ENCODE data around the gene PHRF1.

Gene PHRF1

DNA sequence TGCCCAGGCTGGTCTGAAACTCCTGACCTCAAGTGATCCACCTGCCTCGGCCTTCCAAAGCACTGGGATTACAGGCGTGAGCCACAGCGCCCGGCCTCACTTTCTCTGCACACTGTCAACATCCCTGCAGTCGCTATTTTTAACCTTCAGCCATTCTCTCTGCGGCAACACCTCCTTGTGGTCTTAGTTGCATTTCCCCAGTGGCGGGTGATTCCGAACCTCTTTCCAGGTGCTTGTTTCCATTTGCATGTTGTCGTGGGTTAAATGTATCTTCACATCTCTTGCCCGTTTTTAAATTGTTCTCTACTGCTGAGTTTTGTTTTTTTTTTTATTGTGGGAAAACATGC is 52.9 kb downstream of the PHRF1 start:
- FAIRE-seq: no peak
- TF ChIP-seq, protein P1, sequence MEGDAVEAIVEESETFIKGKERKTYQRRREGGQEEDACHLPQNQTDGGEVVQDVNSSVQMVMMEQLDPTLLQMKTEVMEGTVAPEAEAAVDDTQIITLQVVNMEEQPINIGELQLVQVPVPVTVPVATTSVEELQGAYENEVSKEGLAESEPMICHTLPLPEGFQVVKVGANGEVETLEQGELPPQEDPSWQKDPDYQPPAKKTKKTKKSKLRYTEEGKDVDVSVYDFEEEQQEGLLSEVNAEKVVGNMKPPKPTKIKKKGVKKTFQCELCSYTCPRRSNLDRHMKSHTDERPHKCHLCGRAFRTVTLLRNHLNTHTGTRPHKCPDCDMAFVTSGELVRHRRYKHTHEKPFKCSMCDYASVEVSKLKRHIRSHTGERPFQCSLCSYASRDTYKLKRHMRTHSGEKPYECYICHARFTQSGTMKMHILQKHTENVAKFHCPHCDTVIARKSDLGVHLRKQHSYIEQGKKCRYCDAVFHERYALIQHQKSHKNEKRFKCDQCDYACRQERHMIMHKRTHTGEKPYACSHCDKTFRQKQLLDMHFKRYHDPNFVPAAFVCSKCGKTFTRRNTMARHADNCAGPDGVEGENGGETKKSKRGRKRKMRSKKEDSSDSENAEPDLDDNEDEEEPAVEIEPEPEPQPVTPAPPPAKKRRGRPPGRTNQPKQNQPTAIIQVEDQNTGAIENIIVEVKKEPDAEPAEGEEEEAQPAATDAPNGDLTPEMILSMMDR (IDR thresholded peaks at IDR 0.05; ENCODE audit: insufficient read depth, missing control alignments): no peak
- no peak for DNase-seq (ENCODE audit: insufficient read length, low spot score)

DNA sequence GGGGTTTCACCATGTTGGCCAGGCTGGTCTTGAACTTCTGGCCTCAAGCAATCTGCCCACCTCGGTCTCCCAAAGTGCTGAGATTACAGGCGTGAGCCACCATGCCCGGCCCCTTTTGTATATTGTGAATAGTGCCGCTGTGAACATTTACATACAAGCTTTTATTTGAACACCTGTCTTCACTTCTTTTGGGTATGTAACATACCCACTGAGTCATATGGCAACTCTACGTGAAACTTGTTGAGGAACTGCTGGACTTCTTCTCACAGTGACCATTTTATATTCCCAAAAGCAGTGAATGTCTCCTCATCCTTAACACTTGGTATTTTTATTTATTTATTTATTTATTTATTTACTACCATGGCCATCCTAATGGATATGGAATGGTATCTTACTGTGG is 54.6 kb downstream of the PHRF1 start:
- no peak for DNase-seq (ENCODE audit: insufficient read length, low spot score)
- no peak for FAIRE-seq
- TF ChIP-seq, protein P1 (IDR thresholded peaks at IDR 0.05; ENCODE audit: insufficient read depth, missing control alignments): no peak

DNA sequence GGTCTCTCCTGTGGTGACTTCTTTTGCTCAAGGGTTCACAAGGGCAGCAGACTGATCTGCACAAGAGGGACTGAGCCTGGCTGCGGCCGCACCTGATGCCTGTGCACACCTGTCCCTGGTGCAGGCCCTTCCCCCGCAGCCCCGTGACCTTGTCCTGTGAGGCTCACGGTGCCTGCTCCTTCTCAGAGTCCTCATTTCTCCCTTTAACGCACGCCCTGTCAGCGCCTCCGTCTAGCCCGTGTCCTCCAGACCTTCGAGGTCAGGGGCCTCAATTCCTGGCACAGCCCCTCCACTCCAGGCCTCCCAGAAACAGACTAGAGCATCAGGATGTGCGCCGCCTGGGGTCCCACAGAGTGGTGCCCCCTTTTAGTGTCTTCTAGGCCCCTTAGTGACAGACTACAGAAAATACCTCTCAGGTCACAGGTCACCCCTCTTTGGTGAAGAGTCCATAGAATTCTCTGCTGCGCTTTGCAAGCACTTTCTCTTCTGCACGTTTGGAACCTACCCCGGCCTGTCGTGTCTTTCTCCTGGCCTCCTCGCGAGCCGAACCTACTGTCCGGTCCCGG is 59.8 kb downstream of the PHRF1 start:
- DNase-seq (ENCODE audit: insufficient read length, low spot score) (no peak), FAIRE-seq (no peak)
- TF ChIP-seq, protein P1 (IDR thresholded peaks at IDR 0.05; ENCODE audit: insufficient read depth, missing control alignments): no peak

DNA sequence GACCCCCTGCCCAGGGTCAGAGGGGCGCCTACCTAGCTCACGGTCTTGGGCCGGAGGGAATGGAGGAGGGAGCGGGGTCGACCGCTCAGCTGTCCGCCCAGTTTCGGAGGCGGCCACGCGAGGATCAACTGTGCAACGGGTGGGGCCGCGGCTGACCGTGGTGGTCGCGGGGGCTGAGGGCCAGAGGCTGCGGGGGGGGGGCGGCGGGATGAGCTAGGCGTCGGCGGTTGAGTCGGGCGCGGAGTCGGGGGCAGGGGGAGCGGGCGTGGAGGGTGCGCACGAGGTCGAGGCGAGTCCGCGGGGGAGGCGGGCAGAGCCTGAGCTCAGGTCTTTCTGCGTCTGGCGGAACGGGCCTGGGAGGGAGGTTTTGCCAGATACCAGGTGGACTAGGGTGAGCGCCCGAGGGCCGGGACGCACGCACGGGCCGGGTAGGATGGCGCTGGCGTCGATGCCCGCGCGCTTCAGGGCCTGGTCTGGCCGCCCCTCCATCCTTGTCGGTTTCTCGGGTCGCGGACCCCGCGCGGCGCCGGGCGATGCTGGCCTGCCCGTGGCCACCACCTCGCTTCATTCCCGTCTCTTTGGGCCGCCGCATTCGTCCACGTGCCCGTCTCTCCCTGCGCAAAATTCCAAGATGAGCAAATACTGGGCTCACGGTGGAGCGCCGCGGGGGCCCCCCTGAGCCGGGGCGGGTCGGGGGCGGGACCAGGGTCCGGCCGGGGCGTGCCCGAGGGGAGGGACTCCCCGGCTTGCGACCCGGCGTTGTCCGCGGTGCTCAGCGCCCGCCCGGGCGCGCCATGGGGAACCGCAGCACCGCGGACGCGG is 60.5 kb downstream of the PHRF1 start, which contains the start of gene DRD4:
TSS of gene DRD4 (plus strand) at position 759 of the 822 bp plus-strand sequence. CDS start at position 795, 36 bp downstream.
- DNase-seq (ENCODE audit: insufficient read length, low spot score) (no peak), FAIRE-seq (no peak)
- TF ChIP-seq, protein P1 (IDR thresholded peaks at IDR 0.05; ENCODE audit: insufficient read depth, missing control alignments): no peak

DNA sequence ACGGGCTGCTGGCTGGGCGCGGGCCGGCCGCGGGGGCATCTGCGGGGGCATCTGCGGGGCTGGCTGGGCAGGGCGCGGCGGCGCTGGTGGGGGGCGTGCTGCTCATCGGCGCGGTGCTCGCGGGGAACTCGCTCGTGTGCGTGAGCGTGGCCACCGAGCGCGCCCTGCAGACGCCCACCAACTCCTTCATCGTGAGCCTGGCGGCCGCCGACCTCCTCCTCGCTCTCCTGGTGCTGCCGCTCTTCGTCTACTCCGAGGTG is 61.0 kb downstream of the PHRF1 start:
- FAIRE-seq: no peak

DNA sequence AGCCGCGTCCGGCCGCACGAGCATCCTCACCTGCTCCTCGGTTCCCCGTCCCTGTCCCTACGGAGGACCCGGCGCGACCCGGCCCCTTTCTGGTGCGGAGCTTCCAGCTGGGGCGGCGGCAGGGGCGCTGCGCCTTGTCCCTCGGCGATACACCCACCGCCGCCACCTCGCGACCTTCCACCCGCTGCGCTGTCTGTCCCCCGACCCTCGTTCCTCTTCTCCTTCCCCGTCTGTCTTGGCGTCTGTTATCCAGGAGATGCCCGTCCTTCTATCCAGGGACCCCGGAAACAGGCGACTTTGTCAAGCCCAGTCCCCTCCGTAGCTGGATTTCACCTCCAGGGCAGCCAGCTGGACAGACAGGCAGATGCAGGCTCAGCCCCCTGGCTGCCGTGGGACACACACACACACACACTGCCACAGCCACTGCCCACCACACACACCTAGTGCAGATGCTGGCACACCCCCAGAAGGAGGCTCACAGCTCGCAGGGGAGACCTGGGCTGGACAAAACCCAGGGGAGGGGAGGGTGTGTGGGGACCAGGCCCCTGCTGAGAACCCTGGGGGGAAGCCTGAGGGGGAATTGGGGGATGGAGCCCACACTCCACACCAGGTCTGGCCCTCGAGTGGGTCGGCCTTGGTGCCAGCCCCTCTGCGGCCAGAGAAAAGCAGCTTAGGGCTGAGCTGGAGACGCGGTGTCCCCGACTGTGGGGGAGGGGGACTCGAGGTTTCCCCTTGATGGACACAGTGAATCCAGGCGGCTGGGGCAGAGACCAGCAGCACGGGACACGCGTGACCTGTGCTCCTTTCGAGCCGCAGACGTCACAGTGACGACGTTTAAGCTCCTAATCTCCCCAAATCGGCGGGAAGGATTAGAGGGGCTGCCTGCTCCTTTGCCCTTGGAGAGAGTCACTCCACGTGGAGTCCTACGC is 61.6 kb downstream of the PHRF1 start:
- DNase-seq (ENCODE audit: insufficient read length, low spot score): no peak
- FAIRE-seq: no peak
- TF ChIP-seq, protein P1 (IDR thresholded peaks at IDR 0.05; ENCODE audit: insufficient read depth, missing control alignments): no peak

More for the DNA sequence above, 61.0 kb downstream of the PHRF1 start:
- DNase-seq (ENCODE audit: insufficient read length, low spot score): no peak
- TF ChIP-seq, protein P1 (IDR thresholded peaks at IDR 0.05; ENCODE audit: insufficient read depth, missing control alignments): no peak

Measured in D721Med (cell line).